Measurements from ENCODE around the gene OR5H2. TPM values are rescaled to one million over a fixed set of nuclear protein-coding genes. Genes with fewer than 3 reads are reported as not detected.

The OR5H2 gene
- total RNA-seq, 1 experiment from 2014 or later = not detected

DNA sequence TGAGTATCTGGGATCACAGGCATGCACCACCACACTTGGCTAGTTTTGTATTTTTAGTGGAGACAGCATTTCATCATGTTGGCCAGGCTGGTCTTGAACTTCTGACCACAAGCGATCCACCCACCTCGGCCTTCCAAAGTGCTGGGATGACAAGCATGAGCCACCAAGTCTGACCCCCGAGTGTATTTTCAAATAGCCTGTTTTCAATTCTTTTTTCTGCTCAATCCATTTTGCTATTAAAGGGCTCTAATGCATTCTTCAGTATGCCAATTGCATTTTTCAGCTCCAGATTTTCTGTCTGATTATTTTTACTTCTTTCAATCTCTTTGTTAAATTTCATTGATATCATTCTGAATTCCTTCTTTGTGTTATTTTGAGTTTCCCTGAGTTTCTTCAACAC, 12.5 kb upstream of the OR5H2 start:
- POLR2A ChIA-PET (ENCODE audit: low non-redundant PET) = no interaction called here
- H3K27me3 ChIP-seq (replicated peaks; ENCODE audit: insufficient read depth, low read depth, low read length, poor library complexity) = no peaks in the 10 kb centered on the region
- CTCF ChIA-PET = no interaction called here
- H3K4me1 ChIP-seq (ENCODE audit: insufficient read depth, low read length, poor library complexity, severe bottlenecking) = no peaks in the 10 kb centered on the region
- no peak overlapping the region for H3K4me3 ChIP-seq (ENCODE audit: low read depth, low read length, poor library complexity, severe bottlenecking)
- no peaks in the 10 kb centered on the region for H3K36me3 ChIP-seq (ENCODE audit: insufficient read depth, low read length, poor library complexity, severe bottlenecking)
- intact Hi-C loops (cut with micrococcal nuclease; ENCODE audit: unreplicated experiment) = no loop called here
- no peaks in the 10 kb centered on the region for H3K9me3 ChIP-seq (ENCODE audit: low read depth, low read length, poor library complexity, severe bottlenecking)
- BruUV-seq (replicated peaks) = no TSS peak
- H3K27ac ChIP-seq (ENCODE audit: low read depth, low read length, poor library complexity, severe bottlenecking) = no peak overlapping the region
- no peak for TF ChIP-seq EZH2 (IDR thresholded peaks at IDR 0.05; ENCODE audit: borderline replicate concordance, low read depth, low read length, poor library complexity, severe bottlenecking)
- TF ChIP-seq, protein P1, sequence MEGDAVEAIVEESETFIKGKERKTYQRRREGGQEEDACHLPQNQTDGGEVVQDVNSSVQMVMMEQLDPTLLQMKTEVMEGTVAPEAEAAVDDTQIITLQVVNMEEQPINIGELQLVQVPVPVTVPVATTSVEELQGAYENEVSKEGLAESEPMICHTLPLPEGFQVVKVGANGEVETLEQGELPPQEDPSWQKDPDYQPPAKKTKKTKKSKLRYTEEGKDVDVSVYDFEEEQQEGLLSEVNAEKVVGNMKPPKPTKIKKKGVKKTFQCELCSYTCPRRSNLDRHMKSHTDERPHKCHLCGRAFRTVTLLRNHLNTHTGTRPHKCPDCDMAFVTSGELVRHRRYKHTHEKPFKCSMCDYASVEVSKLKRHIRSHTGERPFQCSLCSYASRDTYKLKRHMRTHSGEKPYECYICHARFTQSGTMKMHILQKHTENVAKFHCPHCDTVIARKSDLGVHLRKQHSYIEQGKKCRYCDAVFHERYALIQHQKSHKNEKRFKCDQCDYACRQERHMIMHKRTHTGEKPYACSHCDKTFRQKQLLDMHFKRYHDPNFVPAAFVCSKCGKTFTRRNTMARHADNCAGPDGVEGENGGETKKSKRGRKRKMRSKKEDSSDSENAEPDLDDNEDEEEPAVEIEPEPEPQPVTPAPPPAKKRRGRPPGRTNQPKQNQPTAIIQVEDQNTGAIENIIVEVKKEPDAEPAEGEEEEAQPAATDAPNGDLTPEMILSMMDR (conservative IDR thresholded peaks at IDR 0.05; ENCODE audit: low read depth, low read length) = no peak
- no peak for DNase-seq (ENCODE audit: low spot score)

DNA sequence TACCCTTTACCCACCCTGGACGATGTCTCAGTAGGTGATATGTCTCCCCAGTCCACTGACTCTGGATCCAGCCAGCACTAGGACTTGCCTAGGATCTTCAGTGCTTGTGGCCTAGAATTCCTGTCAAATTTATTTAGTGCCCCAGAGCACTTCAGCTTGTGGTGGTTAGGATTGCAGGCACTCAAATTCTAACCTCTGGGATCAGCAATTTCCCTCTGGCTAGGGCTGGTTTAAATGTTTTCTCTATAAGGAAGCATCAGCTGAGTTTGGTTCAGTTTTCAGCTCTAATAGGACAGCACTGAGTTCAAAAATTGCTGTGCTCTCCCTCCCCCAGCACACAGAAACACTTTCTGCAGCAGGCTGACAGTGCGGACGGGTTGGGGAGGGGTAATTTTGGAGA, 10.2 kb upstream of the OR5H2 start:
- CTCF ChIA-PET = no interaction called here

DNA sequence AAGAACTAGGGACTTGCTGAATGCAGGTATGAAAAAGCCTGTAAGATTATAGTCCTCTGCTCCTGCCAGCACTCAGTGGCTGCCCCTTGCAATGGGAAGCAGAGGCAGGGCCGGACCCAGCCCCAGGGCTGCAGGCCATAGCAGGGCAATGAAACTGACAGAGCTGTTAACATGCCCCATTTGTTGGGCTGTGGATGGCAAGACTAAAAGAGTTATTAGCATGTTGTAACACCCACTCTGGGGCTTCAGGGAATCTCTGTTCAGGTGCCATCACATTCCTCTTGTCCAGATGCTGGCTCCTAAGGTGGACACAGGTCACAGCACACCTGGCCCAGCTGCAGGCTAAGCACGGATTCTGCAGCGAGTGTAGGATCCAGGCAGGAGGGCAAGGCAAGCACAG, 7.4 kb upstream of the OR5H2 start:
- Histone ChIP-seq H3K4me1 (ENCODE audit: insufficient read depth, low read length, poor library complexity, severe bottlenecking) (no peaks in the 10 kb centered on the region), H3K27me3 (replicated peaks; ENCODE audit: insufficient read depth, low read depth, low read length, poor library complexity) (peaks cover 2% of the 10 kb centered on the region), H3K36me3 (ENCODE audit: insufficient read depth, low read length, poor library complexity, severe bottlenecking) (no peaks in the 10 kb centered on the region), H3K4me3 (ENCODE audit: low read depth, low read length, poor library complexity, severe bottlenecking) (no peak overlapping the region), H3K9me3 (ENCODE audit: low read depth, low read length, poor library complexity, severe bottlenecking) (no peaks in the 10 kb centered on the region), H3K27ac (ENCODE audit: low read depth, low read length, poor library complexity, severe bottlenecking) (no peak overlapping the region)
- TF ChIP-seq, protein P1 (conservative IDR thresholded peaks at IDR 0.05; ENCODE audit: low read depth, low read length) = no peak
- no peak for TF ChIP-seq EZH2 (IDR thresholded peaks at IDR 0.05; ENCODE audit: borderline replicate concordance, low read depth, low read length, poor library complexity, severe bottlenecking)
- ChIA-PET CTCF (no interaction called here), POLR2A (ENCODE audit: low non-redundant PET) (no interaction called here)
- intact Hi-C loops (cut with micrococcal nuclease; ENCODE audit: unreplicated experiment) = no loop called here
- no peak for DNase-seq (ENCODE audit: low spot score)
- BruUV-seq (replicated peaks) = no TSS peak

More for the DNA sequence above, 10.2 kb upstream of the OR5H2 start:
- no TSS peak for BruUV-seq (replicated peaks)
- POLR2A ChIA-PET (ENCODE audit: low non-redundant PET) = no interaction called here
- H3K36me3 ChIP-seq (ENCODE audit: insufficient read depth, low read length, poor library complexity, severe bottlenecking) = no peaks in the 10 kb centered on the region
- H3K27ac ChIP-seq (ENCODE audit: low read depth, low read length, poor library complexity, severe bottlenecking) = no peak overlapping the region
- TF ChIP-seq EZH2 (IDR thresholded peaks at IDR 0.05; ENCODE audit: borderline replicate concordance, low read depth, low read length, poor library complexity, severe bottlenecking) = no peak
- TF ChIP-seq, protein P1 (conservative IDR thresholded peaks at IDR 0.05; ENCODE audit: low read depth, low read length) = no peak
- H3K9me3 ChIP-seq (ENCODE audit: low read depth, low read length, poor library complexity, severe bottlenecking) = no peaks in the 10 kb centered on the region
- no peak overlapping the region for H3K4me3 ChIP-seq (ENCODE audit: low read depth, low read length, poor library complexity, severe bottlenecking)
- intact Hi-C loops (cut with micrococcal nuclease; ENCODE audit: unreplicated experiment) = no loop called here
- DNase-seq (ENCODE audit: low spot score) = no peak
- no peaks in the 10 kb centered on the region for H3K27me3 ChIP-seq (replicated peaks; ENCODE audit: insufficient read depth, low read depth, low read length, poor library complexity)
- H3K4me1 ChIP-seq (ENCODE audit: insufficient read depth, low read length, poor library complexity, severe bottlenecking) = no peaks in the 10 kb centered on the region
